HG02678 (cell line): ENCODE results near the gene OR10C1.

Experiments used
- ATAC-seq: cut with Tn5 transposase; IDR thresholded peaks from one replicate; pipeline ENCODE4 v1.9.1; 2021; ENCODE audit warnings: mild to moderate bottlenecking, moderate library complexity; ENCODE audit not compliant: unreplicated experiment

OR10C1 gene

GRCh38 chr6:29477923-29478450, 38.9 kb downstream of the OR10C1 start:
- no peak for ATAC-seq

DNA sequence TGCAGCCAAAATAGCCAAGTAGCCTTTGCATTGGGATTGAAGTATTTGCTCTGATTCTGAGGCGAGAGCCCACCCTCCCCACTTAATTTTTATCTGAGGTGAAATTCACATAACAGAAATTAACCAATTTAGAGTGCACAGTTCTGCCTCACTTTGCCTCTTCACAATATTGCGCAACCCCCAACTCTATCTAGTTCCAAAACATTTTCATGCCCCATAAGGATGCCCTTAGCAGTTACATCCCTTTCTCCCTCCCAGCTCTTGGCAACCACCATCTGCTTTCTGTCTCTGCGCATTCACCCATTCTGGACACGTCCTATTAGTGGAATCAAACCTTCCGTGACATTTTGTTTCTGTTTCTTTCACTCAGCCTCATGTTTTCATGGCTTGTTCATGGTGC, 39.6 kb downstream of the OR10C1 start:
- ATAC-seq: no peak

DNA sequence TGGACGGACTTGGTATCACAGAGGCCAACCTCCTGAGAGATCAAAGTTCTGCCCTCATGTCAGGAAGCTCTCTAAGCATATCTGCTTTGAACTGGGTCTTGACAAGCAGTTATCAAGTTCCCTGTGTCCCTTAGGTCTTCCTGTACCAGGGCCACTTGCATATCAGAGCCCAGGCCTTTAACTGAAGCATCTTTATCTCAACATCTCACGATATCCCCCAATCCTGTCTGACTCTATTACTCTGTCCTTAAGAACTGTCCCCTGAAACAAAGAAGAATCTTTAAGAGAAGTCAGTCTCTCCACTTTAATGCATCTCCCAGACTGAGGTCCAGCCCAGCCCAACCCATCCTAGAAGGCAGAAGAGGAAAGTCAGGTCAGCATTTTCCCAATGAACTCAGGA, 40.5 kb downstream of the OR10C1 start:
- no peak for ATAC-seq

DNA sequence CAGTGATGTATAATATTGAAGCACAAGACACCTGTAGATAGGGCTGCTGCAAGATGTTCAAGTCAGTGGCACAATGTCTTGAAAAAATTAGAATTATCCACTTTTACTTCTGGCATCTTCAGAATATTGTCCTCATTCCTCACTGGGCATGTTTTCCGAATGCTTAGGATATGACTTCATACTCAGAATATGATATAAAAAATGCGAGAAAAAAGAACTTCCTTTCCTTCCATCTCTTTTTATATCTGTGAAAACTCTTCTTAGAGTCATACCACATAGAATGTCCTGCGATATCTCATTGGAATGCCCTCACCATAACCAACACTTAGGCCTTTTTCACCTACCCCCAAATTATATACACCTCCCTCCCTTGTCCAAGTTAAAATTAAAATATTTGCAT, 44.1 kb downstream of the OR10C1 start:
- ATAC-seq: no peak

- ATAC-seq: no peak
These were observed 44.6 kb downstream of the OR10C1 start for GRCh38 chr6:29483735-29484134.

GRCh38 chr6:29486577-29486976, 47.5 kb downstream of the OR10C1 start:
- no peak for ATAC-seq

GRCh38 chr6:29487131-29487530, 48.0 kb downstream of the OR10C1 start:
- ATAC-seq: no peak

GRCh38 chr6:29487660-29488059, 48.6 kb downstream of the OR10C1 start, which contains the start of gene MAS1L:
Gene MAS1L, minus strand, starts transcription at chr6:29487956. Its CDS starts 54 bp downstream, at chr6:29487902.
- ATAC-seq: no peak

DNA sequence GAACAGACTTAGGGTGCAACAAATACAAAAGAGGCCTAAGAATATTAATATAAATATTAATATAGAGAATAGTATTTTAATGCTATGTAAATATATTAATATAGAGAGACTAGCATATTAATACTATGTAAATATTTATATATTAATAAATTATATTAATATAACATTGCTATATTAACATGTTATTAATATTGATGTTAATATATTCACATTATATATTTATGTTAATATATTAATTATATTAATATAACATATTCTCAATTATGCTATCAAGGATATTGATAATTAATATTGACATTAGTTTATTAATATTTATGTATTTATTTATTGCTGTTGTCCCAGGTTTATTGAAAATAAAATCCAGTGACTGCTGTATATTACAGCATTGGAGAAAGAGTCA, 49.8 kb downstream of the OR10C1 start:
- no peak for ATAC-seq

GRCh38 chr6:29489286-29489685, 50.2 kb downstream of the OR10C1 start:
- no peak for ATAC-seq

DNA sequence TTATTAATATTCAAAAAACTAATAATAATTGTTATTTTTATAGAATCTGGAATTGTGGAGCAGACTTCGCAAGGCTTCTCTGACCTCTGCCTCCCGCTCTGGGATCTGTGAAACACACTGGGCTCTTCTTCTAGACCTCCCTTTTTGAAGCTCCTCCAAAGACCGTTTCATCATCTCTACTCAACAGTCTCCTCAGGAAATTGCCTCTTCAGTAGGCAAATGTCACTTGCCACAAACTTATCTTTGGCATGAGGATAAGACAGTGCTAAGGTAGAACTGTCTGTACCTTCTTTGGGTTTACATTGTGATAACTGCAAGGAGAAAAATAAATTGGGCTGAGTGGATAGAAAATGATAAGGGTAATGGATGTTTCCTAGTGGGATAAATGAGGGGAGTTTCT, 50.9 kb downstream of the OR10C1 start:
- no peak for ATAC-seq

GRCh38 chr6:29490552-29490951, 51.4 kb downstream of the OR10C1 start:
- ATAC-seq: no peak
